Thyroid gland (tissue), 4 donors: ENCODE data around the gene PPIF. TPM values are rescaled to one million over a fixed set of nuclear protein-coding genes. Genes with fewer than 3 reads are reported as not detected.

Source experiments
- DNase-seq, 2 donors: peaks; one replicate each; pipeline ENCODE4 v3.0.0-alpha.2; 2019
- H3K27ac ChIP-seq, 3 donors: fragments of 200-600 bp; sonication (generic); 1 replicate in 2 of 3; 2 replicates in 1 of 3; pipeline ENCODE4 v1.5.1; 2016 to 2019; ENCODE audit warnings: mild to moderate bottlenecking in 1 of 3, moderate library complexity in 1 of 3
- H3K27me3 ChIP-seq: fragments of 200-600 bp; sonication (generic); one replicate; pipeline ENCODE4 v1.5.1; 2019
- H3K36me3 ChIP-seq, 2 donors: fragments of 200-600 bp; sonication (generic); one replicate each; pipeline ENCODE4 v1.5.1; 2016 to 2019
- H3K4me1 ChIP-seq, 2 donors: fragments of 200-600 bp; sonication (generic); one replicate each; pipeline ENCODE4 v1.5.1; 2017 to 2019
- H3K4me3 ChIP-seq, 3 donors: fragments of 200-600 bp; sonication (generic); replicated peaks in 1 of 3; 1 replicate in 2 of 3; 2 replicates in 1 of 3; pipeline ENCODE4 v1.5.1; 2016; ENCODE audit warnings: mild to moderate bottlenecking in 1 of 3
- H3K9me3 ChIP-seq: fragments of 200-600 bp; sonication (generic); one replicate; pipeline ENCODE4 v1.5.1; 2017
- CTCF ChIP-seq, 6 experiments: fragments of 200-600 bp in 3 of 6; fragments of 450-650 bp in 3 of 6; sonication (generic) in 3 of 6; IDR thresholded peaks; one replicate each; pipeline ENCODE4 v1.5.1; 2016 to 2019; ENCODE audit warnings: antibody characterized with exemption in 6 of 6, mild to moderate bottlenecking in 2 of 6, inconsistent platforms in 1 of 6, moderate library complexity in 1 of 6
- POLR2A ChIP-seq, 2 donors: fragments of 450-650 bp; IDR thresholded peaks; one replicate each; pipeline ENCODE4 v1.6.1; 2017; ENCODE audit warnings: antibody characterized with exemption in 2 of 2, mild to moderate bottlenecking in 2 of 2, moderate library complexity in 1 of 2
- WGBS, 2 donors: methylation state at CpG; one replicate each; pipeline ENCODE4 v1.1.5; 2017; 5-methylcytosine and 5-hydroxymethylcytosine counted together
- intact Hi-C: fragments of 100-400 bp; cut with DNase I; formaldehyde crosslinking; loops from one replicate; pipeline ENCODE4 v1.15.1; 2023
- total RNA-seq, 4 donors: library from RNA; depleted of rRNA; stranded (reverse); fragments of >200 nt; gene quantifications; one replicate each; pipeline ENCODE4 v1.2.3, GENCODE V29; 2016

The PPIF gene
- total RNA-seq, 4 donors from 2014 or later: 31.4 to 70.1 (median 52.3) TPM

GRCh38 chr10:79390551-79391229 is 43.4 kb downstream of the PPIF start:
- H3K4me1 ChIP-seq: peaks cover 19 to 34% of the 10 kb centered on the region in 2 donors
- no peak overlapping the region for H3K27ac ChIP-seq
- H3K9me3 ChIP-seq: no peaks in the 10 kb centered on the region
- intact Hi-C loops: no loop called here
- DNase-seq: no peak
- TF ChIP-seq POLR2A (IDR thresholded peaks at IDR 0.05) (no peak), CTCF (IDR thresholded peaks at IDR 0.05) (no peak)
- H3K27me3 ChIP-seq: no peaks in the 10 kb centered on the region
- H3K4me3 ChIP-seq: no peak overlapping the region
- whole genome bisulfite sequencing, 2 donors: 78 to 82% methylated on average over 10 to 16 of the region's 16 CpGs
- peaks cover 3 to 4% of the 10 kb centered on the region in 2 donors for H3K36me3 ChIP-seq

GRCh38 chr10:79391231-79392019 is 44.2 kb downstream of the PPIF start:
- 87 to 92% methylated on average over 11 to 12 of the region's 12 CpGs for WGBS, 2 donors
- H3K4me1 ChIP-seq: peaks cover 19 to 38% of the 10 kb centered on the region in 2 donors
- H3K4me3 ChIP-seq: no peak overlapping the region
- no peak overlapping the region for H3K27ac ChIP-seq
- no peaks in the 10 kb centered on the region for H3K27me3 ChIP-seq
- peak in 1 of 2 donors; percentile 7 for DNase-seq
- H3K9me3 ChIP-seq: no peaks in the 10 kb centered on the region
- no peak for TF ChIP-seq POLR2A (IDR thresholded peaks at IDR 0.05)
- TF ChIP-seq CTCF (IDR thresholded peaks at IDR 0.05): no peak
- H3K36me3 ChIP-seq: peaks cover 0 to 3% of the 10 kb centered on the region in 2 donors
- intact Hi-C loops: no loop called here

GRCh38 chr10:79392020-79392398 is 44.7 kb downstream of the PPIF start:
- Histone ChIP-seq H3K27me3 (no peaks in the 10 kb centered on the region), H3K27ac (no peak overlapping the region), H3K4me1 (peaks cover 19 to 44% of the 10 kb centered on the region in 2 donors), H3K9me3 (no peaks in the 10 kb centered on the region), H3K36me3 (peaks cover 0 to 3% of the 10 kb centered on the region in 2 donors), H3K4me3 (no peak overlapping the region)
- WGBS, 2 donors: 93 to 97% methylated on average over 14 of the region's 14 CpGs
- TF ChIP-seq CTCF (IDR thresholded peaks at IDR 0.05) (no peak), POLR2A (IDR thresholded peaks at IDR 0.05) (no peak)
- peak in 1 of 2 donors; percentile 1 for DNase-seq
- intact Hi-C loops: no loop called here

GRCh38 chr10:79392506-79393176 is 45.4 kb downstream of the PPIF start:
- no peak for TF ChIP-seq CTCF (IDR thresholded peaks at IDR 0.05)
- no peak for TF ChIP-seq POLR2A (IDR thresholded peaks at IDR 0.05)
- H3K36me3 ChIP-seq: peaks cover 0 to 3% of the 10 kb centered on the region in 2 donors
- no peak overlapping the region for H3K27ac ChIP-seq
- peak in 1 of 2 donors; percentile 4 for DNase-seq
- H3K4me1 ChIP-seq: peaks cover 19 to 51% of the 10 kb centered on the region in 2 donors
- intact Hi-C loops: no loop called here
- 83 to 88% methylated on average over 6 of the region's 6 CpGs for WGBS, 2 donors
- H3K27me3 ChIP-seq: no peaks in the 10 kb centered on the region
- no peaks in the 10 kb centered on the region for H3K9me3 ChIP-seq
- H3K4me3 ChIP-seq: no peak overlapping the region
